GDM1 (cell line): Measurements from ENCODE around the gene SRRM3.
"Not testable (repeated sequence)": the region's sequence is repeated elsewhere in the genome, so short reads cannot be mapped to it uniquely, and the experiment has no call there.

Source experiments
- DNase-seq: peaks from one replicate; lab custom pipeline; 2025; lab: John Stamatoyannopoulos, UW

SRRM3 gene

GRCh38 chr7:76262683-76263402 lies 61.1 kb downstream of the SRRM3 start:
- peak; percentile 33 for DNase-seq

- DNase-seq = no peak
These were observed 63.6 kb downstream of the SRRM3 start for GRCh38 chr7:76265299-76265698.

DNA sequence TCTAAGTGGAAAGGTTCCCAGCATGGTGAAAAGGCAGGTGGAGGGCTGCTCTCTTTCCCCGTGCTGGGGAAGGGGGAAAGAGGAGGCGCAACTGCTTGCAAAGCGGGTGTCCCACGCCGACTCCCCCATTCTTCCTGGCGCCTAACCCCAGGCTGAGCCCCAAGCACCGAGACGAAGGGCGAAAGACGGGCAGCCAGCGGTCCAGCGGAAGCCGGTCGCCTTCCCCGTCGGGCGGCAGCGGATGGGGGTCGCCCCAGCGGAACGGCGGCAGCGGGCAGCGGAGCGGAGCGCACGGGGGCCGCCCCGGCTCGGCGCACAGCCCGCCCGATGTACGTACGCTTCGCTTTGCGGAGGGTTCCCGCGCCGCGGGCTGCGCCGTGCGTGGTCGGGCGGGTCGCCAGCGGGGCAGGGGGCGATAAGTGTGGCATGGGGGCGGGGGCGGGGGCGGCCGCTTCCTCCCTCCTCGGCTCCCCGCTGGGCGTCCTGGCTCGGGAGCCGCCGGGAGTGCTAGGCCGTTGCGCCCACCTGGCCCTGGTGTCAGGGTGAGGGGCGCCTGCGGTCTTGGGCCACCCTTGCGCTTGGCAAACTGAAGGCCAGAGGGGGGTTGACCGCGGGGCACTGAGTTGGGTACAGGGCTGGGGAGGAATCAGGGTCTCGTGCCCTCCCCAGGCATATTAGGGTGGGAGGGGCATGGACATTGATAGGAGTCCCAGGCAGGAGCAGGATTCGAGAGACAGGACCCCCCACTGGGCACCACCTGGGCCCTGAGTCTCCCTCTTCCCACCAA lies 65.6 kb downstream of the SRRM3 start:
- DNase-seq = no peak

GRCh38 chr7:76267894-76268183 lies 66.1 kb downstream of the SRRM3 start:
- no peak for DNase-seq

DNA sequence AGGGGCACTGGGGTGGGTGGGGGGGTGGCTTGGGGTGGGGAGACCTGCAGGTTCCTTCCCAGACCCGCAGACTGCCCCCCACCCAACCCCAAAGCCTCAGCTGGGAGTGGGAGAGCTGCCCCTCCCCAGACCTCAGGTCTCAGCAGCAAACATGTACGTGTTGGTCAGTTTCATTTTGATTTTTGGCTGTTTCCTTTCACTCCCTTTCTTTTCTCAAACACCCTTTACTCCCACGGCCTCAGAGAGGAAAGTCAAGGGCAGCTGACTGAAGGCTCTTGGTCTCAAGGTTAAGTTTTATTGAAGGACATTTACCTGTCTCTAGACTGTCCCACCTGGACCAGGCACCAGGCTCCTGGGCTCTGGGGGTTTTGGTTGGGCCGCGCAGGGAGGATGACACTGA lies 66.7 kb downstream of the SRRM3 start:
- no peak for DNase-seq

DNA sequence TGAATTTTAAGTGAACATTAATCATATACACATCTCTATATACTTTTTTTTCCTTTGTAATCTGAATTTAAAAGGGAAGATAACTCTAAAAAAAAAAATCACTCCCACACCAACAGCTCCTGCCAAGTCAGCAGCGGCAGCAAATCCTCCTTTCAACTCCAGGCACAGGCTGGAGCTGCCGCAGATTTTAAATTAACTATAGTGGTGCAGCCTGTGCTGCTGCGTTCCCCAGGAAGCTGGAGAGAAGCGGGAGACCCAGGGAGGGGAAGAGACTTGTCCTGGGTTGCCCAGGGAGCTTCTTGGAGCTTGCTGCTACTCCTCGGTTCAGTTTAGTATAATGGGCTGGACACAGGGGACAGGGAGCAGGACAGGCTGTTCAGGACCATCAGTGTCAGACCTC lies 68.2 kb downstream of the SRRM3 start:
- DNase-seq = no peak

GRCh38 chr7:76271384-76271783 lies 69.7 kb downstream of the SRRM3 start:
- DNase-seq = not testable (repeated sequence)

GRCh38 chr7:76272142-76272541 lies 70.4 kb downstream of the SRRM3 start:
- no peak for DNase-seq

DNA sequence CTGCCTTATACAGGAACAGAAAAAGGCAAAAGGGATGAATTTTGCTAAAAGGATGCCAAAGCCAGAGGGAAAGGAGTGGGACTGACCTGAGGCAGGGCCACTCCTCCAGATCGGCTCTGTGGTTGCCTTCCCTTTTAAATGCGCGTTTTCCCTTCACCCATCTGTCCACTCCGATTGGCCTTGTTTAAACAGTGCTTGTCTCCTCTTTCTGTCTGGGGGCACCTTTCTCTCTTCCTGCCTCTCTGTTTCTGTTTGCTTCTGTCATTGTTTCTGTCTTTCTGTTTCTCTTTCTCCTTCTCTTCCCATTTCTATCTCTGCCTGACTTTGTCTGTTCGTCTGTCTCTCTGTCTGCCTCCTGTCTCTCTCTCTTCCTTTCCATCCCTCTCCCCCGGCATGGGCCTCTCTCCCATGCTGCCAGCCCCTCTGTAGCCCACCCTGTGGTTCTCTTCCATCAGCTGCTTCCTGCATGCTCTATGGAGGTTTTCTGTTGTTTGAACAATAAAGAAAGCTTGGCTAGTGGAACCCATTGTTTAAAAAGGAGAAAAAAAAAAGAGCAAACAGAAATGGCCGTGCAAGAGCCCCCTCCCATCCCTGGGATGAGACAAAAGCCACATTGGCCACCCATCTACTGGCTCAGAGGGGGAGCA lies 71.3 kb downstream of the SRRM3 start:
- no peak for DNase-seq

- DNase-seq = no peak
These were observed 71.8 kb downstream of the SRRM3 start for GRCh38 chr7:76273503-76273902.

DNA sequence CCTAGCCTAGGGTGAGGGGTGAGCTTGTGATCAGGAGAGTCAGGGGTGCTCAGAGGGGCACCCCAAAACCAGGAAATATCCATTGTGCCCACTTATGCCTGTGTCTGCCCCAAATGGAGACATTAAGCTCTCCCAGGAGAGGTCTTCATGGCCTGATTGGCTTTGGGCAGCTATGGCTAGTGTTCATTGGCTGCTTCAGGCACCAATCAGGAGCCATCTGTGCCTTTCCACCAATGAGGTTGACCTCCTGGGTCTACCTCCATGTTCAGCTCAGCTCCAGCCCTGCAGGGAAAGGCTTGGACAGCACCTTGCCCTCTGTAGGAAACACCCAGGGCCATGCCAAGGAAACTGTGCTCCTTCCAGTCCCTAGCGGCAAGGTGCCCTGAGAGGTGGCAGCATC lies 76.8 kb downstream of the SRRM3 start:
- DNase-seq = no peak

GRCh38 chr7:76280408-76280807 lies 78.7 kb downstream of the SRRM3 start:
- DNase-seq = no peak

DNA sequence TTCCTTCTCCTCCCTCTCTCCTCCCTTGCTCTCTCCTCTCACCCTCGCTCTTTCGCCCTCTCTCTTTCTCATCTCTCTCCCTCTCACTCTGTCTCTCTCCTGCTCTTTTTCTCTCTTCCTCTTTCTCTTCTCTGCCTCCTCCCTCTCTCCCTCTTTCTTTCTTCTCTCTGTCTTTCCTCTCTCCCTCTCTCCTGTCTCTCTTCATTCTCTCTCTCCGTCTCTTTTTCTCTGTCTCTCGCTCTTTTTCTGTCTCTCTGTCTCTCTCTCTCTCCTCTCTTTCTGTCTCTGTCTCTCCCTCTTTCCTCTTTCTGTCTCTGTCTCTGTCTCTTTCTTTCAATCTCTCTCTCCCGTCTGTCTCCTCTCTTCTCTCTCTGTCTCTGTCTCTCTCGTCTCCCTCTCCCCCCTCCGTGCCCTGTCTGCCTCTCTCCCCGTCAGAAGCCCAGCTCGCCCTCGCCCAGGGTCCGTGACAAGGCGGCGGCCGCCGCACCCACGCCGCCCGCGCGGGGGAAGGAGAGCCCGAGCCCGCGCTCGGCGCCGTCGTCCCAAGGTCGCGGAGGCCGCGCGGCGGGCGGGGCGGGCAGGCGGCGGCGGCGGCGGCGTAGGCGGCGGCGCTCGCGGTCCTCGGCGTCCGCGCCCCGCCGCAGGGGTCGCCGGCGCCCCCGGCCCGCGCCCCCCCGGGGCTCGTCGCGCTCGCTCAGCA lies 79.5 kb downstream of the SRRM3 start:
- no peak for DNase-seq

- DNase-seq = no peak
These were observed 80.1 kb downstream of the SRRM3 start for GRCh38 chr7:76281706-76282343.

DNA sequence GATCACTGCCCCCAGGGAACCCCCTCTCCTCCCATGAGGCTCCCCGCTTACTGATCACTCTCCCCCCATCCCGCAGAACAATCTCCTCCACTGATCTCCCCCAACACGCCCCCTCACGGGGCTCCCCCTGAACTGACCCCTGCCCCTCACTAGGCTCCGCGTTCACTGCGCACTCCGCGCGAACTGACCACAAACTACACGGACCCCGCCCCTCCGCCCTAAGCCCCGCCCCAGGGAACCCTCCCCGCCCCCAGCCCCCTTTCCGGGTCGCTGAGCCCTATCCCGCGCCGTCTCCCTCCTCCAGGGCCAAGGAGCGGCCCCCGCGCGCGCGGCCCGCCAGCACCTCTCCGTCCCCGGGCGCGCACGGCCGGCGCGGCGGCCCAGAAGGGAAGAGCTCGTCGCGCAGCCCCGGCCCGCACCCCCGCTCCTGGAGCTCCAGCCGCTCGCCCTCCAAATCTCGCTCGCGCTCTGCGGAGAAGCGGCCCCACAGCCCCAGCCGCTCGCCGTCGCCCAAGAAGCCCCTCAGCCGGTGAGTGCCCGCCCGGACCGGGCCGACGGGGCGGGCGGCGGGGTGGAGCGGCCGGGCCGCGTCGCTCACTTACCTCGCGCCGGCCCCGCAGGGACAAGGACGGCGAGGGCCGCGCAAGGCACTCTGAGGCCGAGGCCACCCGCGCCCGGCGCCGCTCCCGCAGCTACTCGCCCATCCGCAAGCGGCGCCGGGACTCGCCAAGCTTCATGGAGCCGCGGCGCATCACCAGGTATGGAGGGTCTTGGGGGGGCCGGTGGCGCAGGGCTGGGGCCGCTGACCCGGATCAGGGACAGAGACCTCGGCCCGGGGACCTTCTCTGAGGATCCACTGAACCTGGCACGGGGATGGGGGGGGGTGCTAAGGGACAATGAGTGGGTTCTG lies 80.9 kb downstream of the SRRM3 start:
- DNase-seq = no peak

DNA sequence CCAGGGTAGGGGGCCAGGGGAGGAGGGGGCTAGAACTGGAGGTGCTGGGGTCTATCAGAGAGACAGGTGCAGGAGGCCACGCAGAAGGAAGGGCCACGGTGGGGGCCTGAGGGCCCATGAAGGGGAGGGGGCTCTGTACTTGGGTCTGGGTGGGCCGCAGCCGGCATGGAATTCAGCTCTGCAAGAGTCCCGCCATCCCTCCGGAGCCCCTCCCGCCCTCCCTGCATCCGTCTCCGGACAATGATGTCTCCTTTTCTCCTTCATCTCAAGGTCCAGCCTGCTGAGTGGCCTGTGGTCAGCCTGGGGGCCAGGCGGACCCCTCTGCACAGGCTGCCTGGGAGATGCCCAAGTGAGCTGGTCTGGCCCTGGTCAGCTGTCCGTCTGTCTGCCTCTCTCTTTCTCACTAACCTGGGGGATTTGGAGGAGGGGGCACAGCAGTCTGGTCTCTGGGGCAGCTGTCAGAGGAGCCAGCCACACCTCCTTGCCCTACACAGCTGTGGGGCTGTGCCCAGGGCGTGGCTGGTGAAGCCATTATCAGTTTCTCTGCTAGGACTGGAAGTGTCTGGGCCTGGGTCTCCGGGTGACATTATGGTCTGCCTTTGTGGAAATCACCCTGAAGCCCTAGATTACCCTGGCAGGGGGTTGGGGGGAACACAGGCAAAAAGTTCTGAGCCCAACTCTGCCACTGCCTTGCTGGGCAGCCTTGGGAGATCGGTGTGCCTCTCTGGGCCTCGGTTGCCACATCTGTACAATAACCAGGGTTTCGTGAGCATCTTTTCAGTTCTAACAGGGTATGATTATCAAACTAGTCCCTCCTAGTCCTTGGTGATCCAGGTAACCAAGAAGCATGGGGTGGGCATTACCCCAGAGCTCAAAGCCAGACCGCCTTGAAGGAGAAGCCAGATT lies 81.8 kb downstream of the SRRM3 start:
- no peak for DNase-seq

- no peak for DNase-seq
These were observed 84.1 kb downstream of the SRRM3 start for GRCh38 chr7:76285604-76286374.

DNA sequence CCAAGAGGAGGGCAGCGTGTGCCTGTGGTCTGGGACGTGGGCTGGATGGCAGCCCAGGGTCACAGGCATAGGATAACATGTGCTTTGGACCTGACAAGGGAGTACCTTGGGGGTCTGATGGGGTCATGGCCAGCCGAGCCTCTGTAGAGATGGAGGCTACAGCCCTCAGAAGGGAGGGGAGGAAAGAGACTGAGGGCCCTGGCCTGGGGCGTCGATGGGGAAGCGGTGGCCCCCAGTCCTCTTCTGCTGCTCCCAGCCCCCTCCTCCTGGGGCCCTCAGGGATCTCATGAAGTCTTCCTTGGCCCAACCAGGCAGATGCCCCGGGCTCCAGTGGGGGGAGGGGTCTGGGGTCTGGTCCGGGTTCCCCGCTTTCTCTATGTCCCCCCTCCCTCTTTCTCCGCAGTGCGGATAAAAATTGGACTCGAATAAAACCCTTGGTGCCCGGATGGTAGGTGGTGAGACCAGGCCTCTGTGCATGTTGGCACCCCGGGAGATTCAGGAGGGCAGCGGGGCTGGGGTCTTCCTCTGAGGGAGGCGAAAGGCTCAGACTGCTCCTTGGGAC lies 85.2 kb downstream of the SRRM3 start:
- no peak for DNase-seq

DNA sequence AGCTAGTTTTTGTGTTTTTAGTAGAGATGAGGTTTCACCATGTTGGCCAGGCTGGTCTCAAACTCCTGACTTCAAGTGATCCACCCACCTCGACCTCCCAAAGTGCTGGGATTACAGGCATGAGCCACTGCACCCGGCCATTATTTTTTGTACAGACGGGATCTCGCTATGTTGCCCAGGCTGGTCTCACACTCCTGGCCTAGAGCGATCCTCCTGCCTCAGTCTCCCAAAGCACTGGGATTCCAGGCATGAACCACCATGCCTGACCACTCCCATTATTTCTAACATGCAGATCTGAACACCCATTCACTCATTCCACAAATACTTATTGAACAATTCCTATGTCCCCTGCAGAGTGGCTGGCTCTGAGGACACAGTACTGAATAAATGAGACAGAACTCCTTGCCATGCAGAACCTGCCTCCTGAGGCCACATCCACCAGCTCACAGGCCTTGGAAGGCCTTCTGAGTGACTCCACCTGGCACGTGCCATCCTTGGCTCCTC lies 89.2 kb downstream of the SRRM3 start:
- not testable (repeated sequence) for DNase-seq
